Measurements from ENCODE around the gene TRIM13. TPM values are rescaled to one million over a fixed set of nuclear protein-coding genes. Genes with fewer than 3 reads are reported as not detected.

The TRIM13 gene
- polyA plus RNA-seq, 1 donor from 2014 or later: 52.8 TPM

GRCh38 chr13:49993666-49994065 is 3.2 kb upstream of the TRIM13 start:
- Histone ChIP-seq H3K36me3 (ENCODE audit: insufficient read depth, low read length) (no peaks in the 10 kb centered on the region), H2AFZ (ENCODE audit: low read depth, low read length) (no peak overlapping the region), H3F3A (ENCODE audit: insufficient read depth, low read length, poor library complexity, severe bottlenecking) (no peaks in the 10 kb centered on the region), H3K4me3 (ENCODE audit: low read length) (no peak overlapping the region), H3K4me2 (ENCODE audit: low read length) (no peak overlapping the region), H3K9me2 (ENCODE audit: insufficient read depth, low read length) (no peaks in the 10 kb centered on the region), H3K9ac (ENCODE audit: low read length) (no peak overlapping the region), H3K9me3 (ENCODE audit: low read length) (no peaks in the 10 kb centered on the region), H4K20me1 (ENCODE audit: insufficient read depth) (no peaks in the 10 kb centered on the region), H3K27ac (ENCODE audit: low read length) (no peak overlapping the region), H3K79me2 (replicated peaks; ENCODE audit: insufficient read depth, low read length) (peaks cover 7% of the 10 kb centered on the region), H3K27me3 (ENCODE audit: insufficient read depth, low read depth, low read length) (no peaks in the 10 kb centered on the region)
- TF ChIP-seq EP300 (conservative IDR thresholded peaks at IDR 0.05; ENCODE audit: poor library complexity, severe bottlenecking): no peak
- no peak for TF ChIP-seq RAD21 (conservative IDR thresholded peaks at IDR 0.05)
- TF ChIP-seq EZH2 (IDR thresholded peaks at IDR 0.05; ENCODE audit: borderline replicate concordance, insufficient read depth, low read length, poor library complexity, severe bottlenecking): no peak
- no peak for TF ChIP-seq CTCF (IDR thresholded peaks at IDR 0.05; ENCODE audit: poor library complexity, severe bottlenecking)
- no peak for TF ChIP-seq MXI1 (conservative IDR thresholded peaks at IDR 0.05; ENCODE audit: poor library complexity, severe bottlenecking)
- TF ChIP-seq REST (IDR thresholded peaks at IDR 0.05; ENCODE audit: borderline replicate concordance): no peak
- TF ChIP-seq TAF1 (IDR thresholded peaks at IDR 0.05; ENCODE audit: low read depth): no peak
- no peak for TF ChIP-seq POLR2AphosphoS5 (IDR thresholded peaks at IDR 0.05)
- TF ChIP-seq SMC3 (conservative IDR thresholded peaks at IDR 0.05; ENCODE audit: poor library complexity): no peak

- H3K4me2 ChIP-seq (ENCODE audit: low read length): no peak overlapping the region
- TF ChIP-seq EZH2 (IDR thresholded peaks at IDR 0.05; ENCODE audit: borderline replicate concordance, insufficient read depth, low read length, poor library complexity, severe bottlenecking): no peak
- no peak for TF ChIP-seq MXI1 (conservative IDR thresholded peaks at IDR 0.05; ENCODE audit: poor library complexity, severe bottlenecking)
- H3K9ac ChIP-seq (ENCODE audit: low read length): peak overlapping the region; percentile 74
- peaks cover 7% of the 10 kb centered on the region for H3K36me3 ChIP-seq (ENCODE audit: insufficient read depth, low read length)
- H3K27ac ChIP-seq (ENCODE audit: low read length): no peak overlapping the region
- H3F3A ChIP-seq (ENCODE audit: insufficient read depth, low read length, poor library complexity, severe bottlenecking): no peaks in the 10 kb centered on the region
- no peaks in the 10 kb centered on the region for H3K9me3 ChIP-seq (ENCODE audit: low read length)
- H3K9me2 ChIP-seq (ENCODE audit: insufficient read depth, low read length): no peaks in the 10 kb centered on the region
- H4K20me1 ChIP-seq (ENCODE audit: insufficient read depth): no peaks in the 10 kb centered on the region
- peaks cover 27% of the 10 kb centered on the region for H3K79me2 ChIP-seq (replicated peaks; ENCODE audit: insufficient read depth, low read length)
- peak overlapping the region; percentile 75 for H3K4me3 ChIP-seq (ENCODE audit: low read length)
- no peaks in the 10 kb centered on the region for H3K27me3 ChIP-seq (ENCODE audit: insufficient read depth, low read depth, low read length)
- peak overlapping the region; percentile 76 for H2AFZ ChIP-seq (ENCODE audit: low read depth, low read length)
These were observed 1.2 kb upstream of the TRIM13 start for GRCh38 chr13:49995625-49996101.
